Naive thymus-derived CD8-positive, alpha-beta T cell (primary cell): Measurements from ENCODE around the gene GSTK1. TPM values are rescaled to one million over a fixed set of nuclear protein-coding genes. Genes with fewer than 3 reads are reported as not detected.
A peak's percentile ranks its signal among the peaks of the same experiment; 100 is the strongest.
"Not testable (repeated sequence)": the region's sequence is repeated elsewhere in the genome, so short reads cannot be mapped to it uniquely, and the experiment has no call there.

Source experiments
- ATAC-seq, 2 donors: fragments of 150-1000 bp; cut with Tn5 transposase in 1 of 2; sonication (Bioruptor Pico), chemical (Tn5 transposase) in 1 of 2; 1 replicate in 1 of 2; 2 replicates in 1 of 2; pipeline ENCODE4 v1.10.0; 2021; ENCODE audit warnings: mild to moderate bottlenecking in 2 of 2, moderate library complexity in 2 of 2
- POLR2A ChIA-PET: fragments of 350-600 bp; sonication (Branson Sonifier 250); formaldehyde crosslinking; loops from one replicate; lab custom pipeline; 2021; ENCODE audit warnings: antibody characterized with exemption; lab: Charles Lee
- DNase-seq, 10 donors: peaks; one replicate each; pipeline versions ENCODE4 v3.0.0 to v3.0.0-alpha.2; 2020 to 2022
- H3K27ac Mint-ChIP-seq, 10 donors: one replicate each; pipeline ENCODE4 v1.8.0; 2020 to 2022; ENCODE audit warnings: mild to moderate bottlenecking in 10 of 10, mixed read lengths in 10 of 10, moderate library complexity in 4 of 10, inconsistent platforms in 1 of 10
- H3K27me3 Mint-ChIP-seq, 5 donors: one replicate each; pipeline ENCODE4 v1.8.0; 2021 to 2022; ENCODE audit warnings: mixed read lengths in 5 of 5
- H3K36me3 Mint-ChIP-seq, 3 donors: one replicate each; pipeline ENCODE4 v1.8.0; 2020 to 2022; ENCODE audit warnings: mixed read lengths in 3 of 3, mild to moderate bottlenecking in 2 of 3, inconsistent platforms in 1 of 3
- H3K4me1 Mint-ChIP-seq, 4 donors: one replicate each; pipeline ENCODE4 v1.8.0; 2021 to 2022; ENCODE audit warnings: mixed read lengths in 4 of 4
- H3K4me3 Mint-ChIP-seq, 10 donors: one replicate each; pipeline ENCODE4 v1.8.0; 2020 to 2022; ENCODE audit warnings: mild to moderate bottlenecking in 10 of 10, mixed read lengths in 10 of 10, moderate library complexity in 6 of 10, inconsistent platforms in 1 of 10
- H3K9me3 Mint-ChIP-seq, 9 donors: one replicate each; pipeline ENCODE4 v1.8.0; 2020 to 2022; ENCODE audit warnings: mixed read lengths in 9 of 9, mild to moderate bottlenecking in 3 of 9, inconsistent platforms in 1 of 9, moderate library complexity in 1 of 9
- polyA plus RNA-seq, 3 donors: library from polyadenylated mRNA; unstranded; fragments of 300-500 nt; fragmentation: Illumina TruSeq; gene quantifications; one replicate each; pipeline ENCODE4 v1.2.3, GENCODE V29; 2021
- total RNA-seq, 8 experiments: library from RNA in 2 of 8; stranded (reverse) in 2 of 8; gene quantifications; one replicate each; pipeline ENCODE4 v1.2.3 and lab custom pipeline; 2021 to 2026

GSTK1 gene
- total and polyA plus RNA-seq, 5 experiments from 2014 or later: 278 to 355 (median 310) TPM

GRCh38 chr7:143287339-143287934 is 24.2 kb downstream of the GSTK1 start:
- Mint-ChIP-seq H3K4me3 (peak overlapping the region; percentile 90 to 98 (median 96)), H3K27me3 (no peaks in the 10 kb centered on the region), H3K36me3 (peaks cover 0 to 24% (median 8%) of the 10 kb centered on the region in 3 donors), H3K9me3 (peaks cover 0 to 2% (median 0%) of the 10 kb centered on the region in 9 donors), H3K27ac (peak overlapping the region; percentile 87 to 98 (median 92)), H3K4me1 (peaks cover 32 to 60% (median 59%) of the 10 kb centered on the region in 4 donors)
- POLR2A ChIA-PET: interaction anchor here (0.8 to 3.6 kb wide), 21 partner anchors 8 to 490 kb away, joined by 3 to 51 read pairs (median 6); partner anchors contain the start of genes CLCN1, EPHA1 and GSTK1
- DNase-seq: no peak
- no peak for ATAC-seq

GRCh38 chr7:143287935-143288826 is 24.9 kb downstream of the GSTK1 start, which contains the start of gene CASP2:
Gene CASP2, plus strand, starts transcription at chr7:143288351. Its CDS starts 105 bp downstream, at chr7:143288456.
- Mint-ChIP-seq H3K27me3 (no peaks in the 10 kb centered on the region), H3K27ac (peak within 1 kb of the TSS; percentile 89 to 98 (median 92)), H3K36me3 (peaks cover 0 to 31% (median 9%) of the 10 kb centered on the region in 3 donors), H3K4me1 (peaks cover 32 to 62% (median 59%) of the 10 kb centered on the region in 4 donors), H3K9me3 (peaks cover 0 to 2% (median 0%) of the 10 kb centered on the region in 9 donors), H3K4me3 (peak within 1 kb of the TSS; percentile 91 to 98 (median 96))
- POLR2A ChIA-PET: interaction anchor here (0.6 to 3.6 kb wide), 25 partner anchors 9 to 490 kb away, joined by 3 to 51 read pairs (median 4); partner anchors contain the start of genes CLCN1, EPHA1 and GSTK1
- DNase-seq: peak; percentile 93 to 100 (median 99)
- peak; percentile 92 to 94 for ATAC-seq

- POLR2A ChIA-PET: interaction anchor here (0.8 to 3.6 kb wide), 11 partner anchors 9 to 119 kb away, joined by 4 to 51 read pairs (median 9); partner anchors contain the start of genes EPHA1 and GSTK1
- Mint-ChIP-seq H3K9me3 (peaks cover 0 to 2% (median 0%) of the 10 kb centered on the region in 9 donors), H3K4me1 (peaks cover 27 to 56% (median 54%) of the 10 kb centered on the region in 4 donors), H3K36me3 (peaks cover 0 to 38% (median 16%) of the 10 kb centered on the region in 3 donors), H3K27ac (peak overlapping the region; percentile 81 to 98 (median 90)), H3K27me3 (no peaks in the 10 kb centered on the region), H3K4me3 (peak overlapping the region; percentile 91 to 98 (median 96))
- DNase-seq: peak in 1 of 10 donors; percentile 9
- no peak for ATAC-seq
Measured at GRCh38 chr7:143288836-143289235, 25.6 kb downstream of the GSTK1 start.

- peak overlapping the region; percentile 91 to 98 (median 96) for H3K4me3 Mint-ChIP-seq
Measured at GRCh38 chr7:143289421-143289820, 26.2 kb downstream of the GSTK1 start.

GRCh38 chr7:143289888-143290287 is 26.6 kb downstream of the GSTK1 start:
- H3K27me3 Mint-ChIP-seq, ATAC-seq, DNase-seq, H3K9me3 Mint-ChIP-seq: not testable (repeated sequence)
- Mint-ChIP-seq H3K4me1 (peaks cover 23 to 54% (median 48%) of the 10 kb centered on the region in 4 donors), H3K36me3 (peaks cover 0 to 48% (median 20%) of the 10 kb centered on the region in 3 donors), H3K4me3 (peak overlapping the region; percentile 91 to 98 (median 96)), H3K27ac (peak overlapping the region in 7 of 10 donors; percentile 40 to 98 (median 86))
- POLR2A ChIA-PET: interaction anchor here (0.7 to 1.1 kb wide), 5 partner anchors 10 to 84 kb away, joined by 3 to 6 read pairs (median 4); partner anchors contain the start of gene CLCN1

More at GRCh38 chr7:143289421-143289820, 26.2 kb downstream of the GSTK1 start:
- H3K9me3 Mint-ChIP-seq: peaks cover 0 to 2% (median 0%) of the 10 kb centered on the region in 9 donors
- peaks cover 0 to 43% (median 20%) of the 10 kb centered on the region in 3 donors for H3K36me3 Mint-ChIP-seq
- no peaks in the 10 kb centered on the region for H3K27me3 Mint-ChIP-seq
- H3K4me1 Mint-ChIP-seq: peaks cover 23 to 55% (median 50%) of the 10 kb centered on the region in 4 donors
- peak overlapping the region; percentile 65 to 98 (median 90) for H3K27ac Mint-ChIP-seq
- POLR2A ChIA-PET: interaction anchor here (0.7 to 1.1 kb wide), 4 partner anchors 9 to 84 kb away, joined by 3 to 5 read pairs (median 4); partner anchors contain the start of gene CLCN1
- ATAC-seq (no peak), DNase-seq (no peak)

- H3K9me3 Mint-ChIP-seq: peaks cover 0 to 2% (median 0%) of the 10 kb centered on the region in 9 donors
- peaks cover 23 to 57% (median 50%) of the 10 kb centered on the region in 4 donors for H3K4me1 Mint-ChIP-seq
- peak overlapping the region in 5 of 10 donors; percentile 15 to 65 (median 53) for H3K27ac Mint-ChIP-seq
- H3K4me3 Mint-ChIP-seq: peak overlapping the region; percentile 63 to 98 (median 96)
- DNase-seq (no peak), ATAC-seq (no peak)
- POLR2A ChIA-PET: interaction anchor here (0.7 to 1.1 kb wide), 3 partner anchors 14 to 278 kb away, joined by 3 to 6 read pairs (median 4); no protein-coding TSS in a partner anchor
- no peaks in the 10 kb centered on the region for H3K27me3 Mint-ChIP-seq
- peaks cover 0 to 52% (median 20%) of the 10 kb centered on the region in 3 donors for H3K36me3 Mint-ChIP-seq
Measured at GRCh38 chr7:143290293-143290692, 27.1 kb downstream of the GSTK1 start.

GRCh38 chr7:143292876-143293275 is 29.6 kb downstream of the GSTK1 start:
- ATAC-seq (no peak), DNase-seq (no peak)
- H3K27me3 Mint-ChIP-seq: no peaks in the 10 kb centered on the region
- peaks cover 22 to 67% (median 58%) of the 10 kb centered on the region in 4 donors for H3K4me1 Mint-ChIP-seq
- H3K27ac Mint-ChIP-seq: no peak overlapping the region
- peaks cover 0 to 76% (median 21%) of the 10 kb centered on the region in 3 donors for H3K36me3 Mint-ChIP-seq
- H3K9me3 Mint-ChIP-seq: peaks cover 0 to 2% (median 0%) of the 10 kb centered on the region in 9 donors
- H3K4me3 Mint-ChIP-seq: no peak overlapping the region
- POLR2A ChIA-PET: interaction anchor here (0.6 to 0.9 kb wide), 4 partner anchors 10 to 87 kb away, joined by 3 to 5 read pairs (median 4); no protein-coding TSS in a partner anchor

- ATAC-seq (no peak), DNase-seq (no peak)
- peaks cover 26 to 57% (median 51%) of the 10 kb centered on the region in 4 donors for H3K4me1 Mint-ChIP-seq
- H3K9me3 Mint-ChIP-seq: no peaks in the 10 kb centered on the region
- peak overlapping the region in 1 of 10 donors; percentile 14 for H3K4me3 Mint-ChIP-seq
- peaks cover 7 to 97% (median 35%) of the 10 kb centered on the region in 3 donors for H3K36me3 Mint-ChIP-seq
- H3K27ac Mint-ChIP-seq: peak overlapping the region in 7 of 10 donors; percentile 20 to 75 (median 31)
- POLR2A ChIA-PET: interaction anchor here (0.6 to 1.3 kb wide), 2 partner anchors 58 to 75 kb away, joined by 3 to 4 read pairs; no protein-coding TSS in a partner anchor
- H3K27me3 Mint-ChIP-seq: no peaks in the 10 kb centered on the region
Measured at GRCh38 chr7:143295870-143296269, 32.6 kb downstream of the GSTK1 start.

- Mint-ChIP-seq H3K27ac (peak overlapping the region in 6 of 10 donors; percentile 1 to 41 (median 31)), H3K36me3 (peaks cover 7 to 97% (median 33%) of the 10 kb centered on the region in 3 donors), H3K9me3 (no peaks in the 10 kb centered on the region), H3K4me3 (peak overlapping the region in 1 of 10 donors; percentile 14), H3K4me1 (peaks cover 25 to 56% (median 44%) of the 10 kb centered on the region in 4 donors), H3K27me3 (no peaks in the 10 kb centered on the region)
- no peak for ATAC-seq
- POLR2A ChIA-PET: interaction anchor here (0.6 to 1.8 kb wide), 2 partner anchors 9 to 58 kb away, joined by 3 to 8 read pairs; partner anchors contain the start of gene CASP2
- DNase-seq: no peak
Measured at GRCh38 chr7:143296686-143297085, 33.4 kb downstream of the GSTK1 start.

- no peaks in the 10 kb centered on the region for H3K9me3 Mint-ChIP-seq
- DNase-seq (no peak), ATAC-seq (no peak)
- H3K4me3 Mint-ChIP-seq: no peak overlapping the region
- peak overlapping the region in 5 of 10 donors; percentile 5 to 60 (median 44) for H3K27ac Mint-ChIP-seq
- peaks cover 25 to 49% (median 39%) of the 10 kb centered on the region in 4 donors for H3K4me1 Mint-ChIP-seq
- POLR2A ChIA-PET: interaction anchor here (1.3 to 2.0 kb wide), 4 partner anchors 11 to 108 kb away, joined by 3 to 7 read pairs (median 5); partner anchors contain the start of genes CASP2 and GSTK1
- H3K36me3 Mint-ChIP-seq: peaks cover 7 to 94% (median 24%) of the 10 kb centered on the region in 3 donors
- no peaks in the 10 kb centered on the region for H3K27me3 Mint-ChIP-seq
Measured at GRCh38 chr7:143299346-143299745, 36.1 kb downstream of the GSTK1 start.

- no peak overlapping the region for H3K4me3 Mint-ChIP-seq
- DNase-seq: peak; percentile 43 to 85 (median 59)
- POLR2A ChIA-PET: interaction anchor here (1.3 to 2.0 kb wide), 4 partner anchors 12 to 108 kb away, joined by 3 to 7 read pairs (median 5); partner anchors contain the start of genes CASP2 and GSTK1
- H3K4me1 Mint-ChIP-seq: peaks cover 25 to 49% (median 38%) of the 10 kb centered on the region in 4 donors
- no peaks in the 10 kb centered on the region for H3K27me3 Mint-ChIP-seq
- peak; percentile 99 to 100 for ATAC-seq
- H3K36me3 Mint-ChIP-seq: peaks cover 7 to 94% (median 29%) of the 10 kb centered on the region in 3 donors
- no peaks in the 10 kb centered on the region for H3K9me3 Mint-ChIP-seq
- H3K27ac Mint-ChIP-seq: peak overlapping the region in 5 of 10 donors; percentile 14 to 88 (median 56)
Measured at GRCh38 chr7:143299840-143300239, 36.6 kb downstream of the GSTK1 start.
